ENCODE data around the gene KMT2A.
"Not testable (repeated sequence)": the region's sequence is repeated elsewhere in the genome, so short reads cannot be mapped to it uniquely, and the experiment has no call there.

- not testable (repeated sequence) for TF ChIP-seq CTCF (IDR thresholded peaks at IDR 0.05; ENCODE audit: extremely low read depth in 1 of 2, insufficient read depth in 1 of 2, low read depth in 1 of 2, low read length in 2 of 2); POLR2AphosphoS5 (IDR thresholded peaks at IDR 0.05; ENCODE audit: insufficient read depth, low read depth, low read length); POLR2A (IDR thresholded peaks at IDR 0.05; ENCODE audit: low read depth, low read length); EZH2 (IDR thresholded peaks at IDR 0.05; ENCODE audit: borderline replicate concordance, low read depth, low read length, severe bottlenecking)
Observed at GRCh38 chr11:118402594-118402993, 33.7 kb upstream of the KMT2A start.
